Neural progenitor cell (in vitro differentiated cells): Measurements from ENCODE around the gene PRICKLE3. TPM values are rescaled to one million over a fixed set of nuclear protein-coding genes. Genes with fewer than 3 reads are reported as not detected.

Experiments
- small RNA-seq: library from RNA; depleted of rRNA; stranded (forward); fragments of <200 nt; gene quantifications from one replicate; pipeline ENCODE3, GENCODE V24; 2015
- total RNA-seq: library from RNA; depleted of rRNA; stranded (reverse); fragments of >200 nt; gene quantifications from 2 replicates; pipeline ENCODE4 v1.2.3, GENCODE V29; 2015; ENCODE audit warnings: low replicate concordance

Gene PRICKLE3
- total RNA-seq, 1 donor from 2014 or later, result 0.28 TPM

Small RNAs within 50 kb of the gene (small RNA-seq; reads per million reads assigned to genes)
- not detected for gene RN7SL262P

Other genes starting within 250 kb of the PRICKLE3 start
- gene OTUD5, start 228.8 kb downstream of the PRICKLE3 start, total RNA-seq, result 38.6 and 46.3 TPM in 2 replicates
- 0.39 and 1.4 TPM in 2 replicates for gene KCND1, start 214.5 kb downstream of the PRICKLE3 start, total RNA-seq
- 30.1 and 38.9 TPM in 2 replicates for gene GRIPAP1, start 184.1 kb downstream of the PRICKLE3 start, total RNA-seq
- 7.9 and 25.6 TPM in 2 replicates for gene TFE3, start 143.0 kb downstream of the PRICKLE3 start, total RNA-seq
- 1.1 and 3.1 TPM in 2 replicates for gene CCDC120, start 127.4 kb downstream of the PRICKLE3 start, total RNA-seq
- gene PRAF2, start 112.4 kb downstream of the PRICKLE3 start, total RNA-seq, result 0.30 and 11.0 TPM in 2 replicates
- 19.7 and 22.2 TPM in 2 replicates for gene WDR45, start 106.5 kb downstream of the PRICKLE3 start, total RNA-seq
- 11.2 and 20.6 TPM in 2 replicates for gene GPKOW, start 62.6 kb downstream of the PRICKLE3 start, total RNA-seq
- 1.4 and 1.5 TPM in 2 replicates for gene MAGIX, start 23.6 kb downstream of the PRICKLE3 start, total RNA-seq
- gene PLP2, start 14.5 kb downstream of the PRICKLE3 start, total RNA-seq, result 0.13 and 0.46 TPM in 2 replicates
- gene SYP, start 13.8 kb upstream of the PRICKLE3 start, total RNA-seq, result 0.07 and 0.62 TPM in 2 replicates
- gene CACNA1F, start 47.0 kb upstream of the PRICKLE3 start, total RNA-seq, result 1.1 and 4.9 TPM in 2 replicates
- 10.3 and 20.3 TPM in 2 replicates for gene CCDC22, start 49.1 kb upstream of the PRICKLE3 start, total RNA-seq
- 0.19 TPM in 1 of 2 replicates, not detected in the other for gene FOXP3, start 78.3 kb upstream of the PRICKLE3 start, total RNA-seq
- gene PPP1R3F, start 83.4 kb upstream of the PRICKLE3 start, total RNA-seq, result 5.6 and 21.2 TPM in 2 replicates
- gene GAGE10, start 117.3 kb upstream of the PRICKLE3 start, total RNA-seq, result not detected in 2 replicates
- gene GAGE12J, start 135.7 kb upstream of the PRICKLE3 start, total RNA-seq, result not detected in 2 replicates
- not detected in 2 replicates for gene GAGE13, start 145.2 kb upstream of the PRICKLE3 start, total RNA-seq